HG02884 (cell line): ENCODE data around the gene LGI4.
"Not testable (repeated sequence)": the region's sequence is repeated elsewhere in the genome, so short reads cannot be mapped to it uniquely, and the experiment has no call there.

Experiments used
- ATAC-seq: cut with Tn5 transposase; IDR thresholded peaks from one replicate; pipeline ENCODE4 v1.9.1; 2021; ENCODE audit warnings: mild to moderate bottlenecking, moderate library complexity; ENCODE audit not compliant: unreplicated experiment

LGI4 gene

DNA sequence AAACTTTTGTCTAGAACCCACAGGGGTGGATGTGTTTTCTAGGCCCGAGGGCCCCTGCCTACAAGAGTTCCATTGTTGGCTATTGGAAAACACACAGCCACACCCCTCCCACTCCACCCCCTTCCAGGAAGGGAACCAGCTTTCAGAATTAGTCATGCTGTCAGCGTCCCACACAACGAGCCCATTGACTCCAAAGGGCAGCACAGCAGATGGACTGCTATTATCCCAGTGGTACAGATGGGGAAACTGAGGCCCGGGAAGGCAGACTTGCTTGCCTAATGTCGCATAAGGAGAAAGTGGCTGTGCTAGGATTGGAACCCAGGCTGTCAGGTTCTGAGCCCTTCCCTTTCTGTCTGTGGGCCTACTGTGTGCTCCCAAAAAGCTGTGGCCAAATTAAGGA lies 27.3 kb downstream of the LGI4 start:
- ATAC-seq: no peak

DNA sequence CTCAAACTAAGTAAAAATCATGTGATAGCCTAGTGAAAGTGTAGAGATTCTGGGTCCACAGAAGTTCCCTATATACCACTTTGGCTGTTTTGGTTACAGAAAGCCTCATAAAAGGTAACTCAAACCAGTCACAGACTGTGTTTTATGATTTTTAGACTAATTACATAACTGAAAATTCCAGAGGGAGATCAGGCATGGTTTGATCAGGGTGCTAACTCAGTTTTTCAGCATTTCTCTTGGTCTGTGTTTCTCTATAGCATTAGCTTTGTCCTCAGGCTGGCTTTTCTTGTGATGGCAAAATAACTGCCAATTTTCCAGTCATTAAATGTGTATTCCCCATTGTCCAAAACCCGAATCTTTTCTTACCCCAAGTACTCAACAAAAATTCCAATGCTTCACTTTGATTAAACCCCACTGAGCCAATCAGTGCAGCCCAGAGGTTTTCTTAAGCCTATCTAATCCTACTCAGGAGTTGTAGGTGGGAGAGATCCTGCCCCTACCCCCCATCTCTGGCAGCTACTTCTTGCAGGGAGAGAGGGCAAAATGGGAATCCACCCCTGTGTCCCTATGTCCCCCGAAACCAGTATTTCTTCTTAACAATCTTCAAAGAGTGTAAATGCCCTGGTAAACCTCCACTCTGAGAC lies 27.8 kb downstream of the LGI4 start:
- no peak for ATAC-seq

- no peak for ATAC-seq
Observed at GRCh38 chr19:35106291-35106583, 28.6 kb downstream of the LGI4 start.

DNA sequence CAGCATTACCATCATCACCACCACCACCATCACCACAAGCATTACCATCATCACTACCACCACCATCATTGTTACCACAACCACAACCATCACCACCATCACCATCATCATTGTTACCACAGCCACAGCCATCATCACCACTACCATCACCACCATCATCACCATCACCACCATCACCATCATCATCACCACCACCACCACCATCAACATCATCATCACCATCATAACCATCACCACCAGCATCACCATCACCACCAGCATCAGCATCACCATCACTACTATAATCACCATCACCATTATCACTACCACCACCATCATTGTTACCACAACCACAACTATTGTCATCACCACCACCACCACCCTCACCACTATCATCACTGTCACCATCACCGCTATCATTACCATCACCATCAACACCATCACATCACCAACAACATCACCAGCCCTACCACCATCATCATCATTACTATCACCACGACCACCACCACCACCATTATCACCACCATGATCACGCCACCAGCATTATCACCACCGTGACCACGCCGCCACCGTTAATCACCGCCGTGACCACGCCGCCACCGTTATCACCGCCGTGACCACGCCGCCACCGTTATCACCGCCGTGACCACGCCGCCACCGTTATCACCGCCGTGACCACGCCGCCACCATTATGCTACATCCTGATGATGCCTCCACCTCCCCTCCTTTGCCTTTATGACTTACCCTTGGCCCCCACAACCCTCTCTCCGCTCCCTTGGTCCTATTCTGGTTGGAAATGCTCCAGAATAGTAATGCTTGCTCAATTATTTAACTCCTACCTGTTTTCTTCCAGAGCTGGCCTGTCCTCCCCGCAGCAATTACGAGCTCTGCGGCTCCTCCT lies 29.2 kb downstream of the LGI4 start:
- ATAC-seq: no peak

DNA sequence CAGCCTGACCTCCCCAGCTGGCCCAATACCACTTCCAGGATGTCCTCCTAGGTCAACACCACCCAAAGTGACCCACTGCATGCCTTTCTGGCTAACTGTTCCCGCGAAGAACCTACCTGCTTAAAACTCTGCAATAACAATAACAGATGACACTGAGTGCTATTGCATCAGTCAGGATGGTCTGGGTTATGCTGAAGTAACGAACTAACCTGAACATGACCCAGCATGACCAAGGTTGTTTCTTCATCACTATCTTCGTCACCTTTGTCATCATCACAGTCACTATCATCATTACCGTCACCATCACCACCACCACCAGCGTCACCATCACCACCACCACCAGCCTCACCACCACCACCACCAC lies 29.8 kb downstream of the LGI4 start:
- no peak for ATAC-seq

DNA sequence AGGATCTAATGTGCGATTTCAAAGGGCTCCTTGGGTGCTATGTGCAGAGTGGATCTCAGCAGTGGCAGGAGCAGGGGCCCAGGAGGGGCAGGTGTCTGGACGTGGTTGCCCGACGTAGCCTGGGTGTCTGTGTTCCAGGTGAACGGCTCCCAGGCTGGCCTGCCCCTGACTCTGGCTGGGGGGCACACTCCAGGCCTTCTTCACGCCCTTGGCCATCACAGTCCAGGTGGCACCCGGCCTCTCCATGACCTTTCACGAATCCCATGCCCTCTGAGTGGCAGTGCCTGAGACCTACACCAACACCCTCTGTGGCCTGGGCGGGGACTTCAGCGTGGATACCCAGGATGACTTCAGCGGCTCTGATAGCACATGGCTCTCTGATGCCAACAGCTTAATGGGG lies 30.5 kb downstream of the LGI4 start:
- ATAC-seq: no peak

DNA sequence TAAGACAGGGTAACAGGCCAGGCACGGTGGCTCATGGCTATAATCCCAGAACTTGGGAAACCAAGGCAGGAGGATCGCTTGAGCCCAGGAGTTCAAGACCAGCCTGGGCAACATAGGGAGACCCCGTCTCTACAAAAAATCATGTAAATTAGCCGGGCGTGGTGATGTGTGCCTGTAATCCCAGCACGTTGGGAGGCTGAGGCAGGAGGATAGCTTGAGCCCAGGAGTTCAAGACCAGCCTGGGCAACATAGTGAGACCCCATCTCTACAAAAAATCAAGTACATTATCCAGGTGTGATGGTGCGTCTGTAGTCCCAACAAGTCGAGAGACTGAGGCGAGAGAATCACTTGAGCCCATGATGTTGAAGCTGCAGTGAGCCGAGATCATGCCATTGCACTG lies 31.2 kb downstream of the LGI4 start:
- ATAC-seq: not testable (repeated sequence)

DNA sequence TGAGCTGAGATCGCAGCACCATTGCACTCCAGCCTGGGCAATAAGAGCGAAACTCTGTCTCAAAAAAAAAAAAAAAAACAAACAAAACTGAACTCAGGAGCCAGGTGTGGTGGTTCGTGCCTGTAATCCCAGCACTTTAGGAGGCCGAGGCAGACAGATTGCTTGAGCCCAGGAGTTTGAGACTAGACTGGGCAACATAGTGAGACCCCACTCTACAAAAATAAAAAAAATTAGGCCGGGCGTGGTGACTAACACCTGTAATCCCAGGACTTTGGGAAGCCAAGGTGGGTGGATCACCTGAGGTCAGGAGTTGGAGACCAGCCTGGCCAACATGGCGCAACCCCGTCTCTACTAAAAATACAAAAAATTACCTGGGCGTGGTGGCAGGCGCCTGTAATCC lies 32.9 kb downstream of the LGI4 start:
- ATAC-seq: not testable (repeated sequence)

GRCh38 chr19:35100588-35101533 lies 34.0 kb downstream of the LGI4 start:
- ATAC-seq: no peak

- ATAC-seq: no peak
Observed at GRCh38 chr19:35099897-35100275, 35.0 kb downstream of the LGI4 start.

DNA sequence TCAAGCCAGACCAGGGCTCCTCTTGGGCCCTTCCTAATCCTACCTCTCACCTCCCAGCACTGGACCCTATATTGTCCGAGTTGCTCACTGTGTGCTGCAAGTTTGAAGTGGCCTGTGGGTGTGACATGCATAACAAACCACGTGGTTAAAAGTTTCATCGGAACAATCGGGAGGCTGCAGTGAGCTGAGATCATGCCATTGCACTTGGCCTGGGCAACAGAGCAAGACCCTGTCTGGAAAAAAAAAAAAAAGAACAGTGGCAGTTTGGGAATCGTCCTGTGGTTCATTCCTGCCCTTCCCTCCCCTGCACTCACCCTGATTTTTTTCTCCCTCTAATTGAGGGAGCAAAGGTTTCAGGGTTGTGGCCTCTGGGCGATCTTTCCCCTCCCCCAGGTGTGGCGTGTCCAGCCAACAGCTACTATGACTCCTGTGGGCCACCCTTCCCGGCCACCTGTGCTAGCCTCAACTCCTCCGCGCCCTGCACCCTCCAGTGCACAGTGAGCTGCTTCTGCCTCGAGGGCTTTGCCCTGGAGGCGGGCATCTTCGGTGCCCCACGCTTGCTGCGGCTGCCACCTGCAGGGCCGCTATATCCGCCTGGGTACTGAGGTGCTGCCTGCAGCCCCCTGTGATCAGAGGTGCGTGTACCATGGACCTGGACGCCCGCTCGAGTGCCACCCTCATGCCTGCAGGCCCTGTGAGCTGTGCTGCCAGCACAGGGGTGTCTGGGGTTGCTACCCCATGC lies 35.5 kb downstream of the LGI4 start:
- ATAC-seq: no peak

DNA sequence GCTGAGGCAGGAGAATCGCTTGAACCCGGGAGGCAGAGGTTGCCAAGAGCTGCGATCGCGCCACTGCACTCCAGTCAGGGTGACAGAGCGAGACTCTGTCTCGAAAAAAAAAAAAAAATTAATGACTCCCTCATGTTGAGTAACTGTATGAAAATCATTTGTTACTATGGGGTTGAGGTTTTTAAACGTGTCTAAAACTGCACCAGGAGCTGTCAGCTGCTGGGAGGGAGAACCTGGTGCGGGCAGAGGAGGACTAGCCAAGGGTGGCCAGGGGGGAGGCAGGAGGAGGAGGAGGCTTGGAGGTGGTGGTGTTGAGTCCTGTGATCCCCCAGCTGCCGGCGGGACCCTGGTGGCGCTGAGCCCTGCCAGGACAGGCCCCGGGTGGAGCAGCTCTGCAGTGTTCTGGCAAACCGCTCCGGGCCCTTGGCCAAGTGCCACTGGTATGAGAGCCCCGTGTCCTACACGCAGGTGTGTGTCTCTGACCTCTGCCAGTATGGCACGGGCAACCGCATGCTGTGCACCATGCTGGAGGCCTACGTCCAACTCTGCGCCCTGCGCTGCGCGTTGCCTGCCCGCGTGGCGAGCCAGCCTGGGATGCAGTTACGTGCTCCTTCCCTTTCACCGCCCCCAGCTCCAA lies 36.3 kb downstream of the LGI4 start:
- no peak for ATAC-seq

- no peak for ATAC-seq
Observed at GRCh38 chr19:35095667-35096368, 39.0 kb downstream of the LGI4 start.

- ATAC-seq: no peak
Observed at GRCh38 chr19:35094656-35095055, 40.2 kb downstream of the LGI4 start.

GRCh38 chr19:35093941-35094647 lies 40.8 kb downstream of the LGI4 start:
- no peak for ATAC-seq

DNA sequence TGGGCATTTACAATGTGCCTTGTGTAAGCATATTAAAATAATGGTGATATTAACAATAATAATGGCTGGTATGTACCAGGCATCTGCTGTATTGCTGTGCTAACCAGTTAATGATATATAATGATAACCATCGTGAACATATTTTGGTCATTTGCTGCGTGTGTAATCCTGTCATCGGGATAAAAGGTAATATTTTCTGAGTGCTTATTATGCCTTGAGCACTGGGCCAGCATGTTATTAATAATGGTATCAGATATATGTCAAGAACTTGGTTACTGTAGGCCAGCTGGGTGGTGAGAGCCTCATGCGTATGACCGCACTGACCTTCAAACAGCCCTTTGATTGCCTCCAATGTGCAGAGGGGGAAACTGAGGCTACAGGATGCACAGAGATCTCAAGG lies 41.4 kb downstream of the LGI4 start:
- ATAC-seq: no peak

GRCh38 chr19:35090506-35091214 lies 44.2 kb downstream of the LGI4 start:
- no peak for ATAC-seq

- no peak for ATAC-seq
Observed at GRCh38 chr19:35090160-35090505, 44.7 kb downstream of the LGI4 start.

GRCh38 chr19:35089554-35089953 lies 45.3 kb downstream of the LGI4 start:
- ATAC-seq: no peak
